ENCODE results near the gene SNRK.

The SNRK gene

DNA sequence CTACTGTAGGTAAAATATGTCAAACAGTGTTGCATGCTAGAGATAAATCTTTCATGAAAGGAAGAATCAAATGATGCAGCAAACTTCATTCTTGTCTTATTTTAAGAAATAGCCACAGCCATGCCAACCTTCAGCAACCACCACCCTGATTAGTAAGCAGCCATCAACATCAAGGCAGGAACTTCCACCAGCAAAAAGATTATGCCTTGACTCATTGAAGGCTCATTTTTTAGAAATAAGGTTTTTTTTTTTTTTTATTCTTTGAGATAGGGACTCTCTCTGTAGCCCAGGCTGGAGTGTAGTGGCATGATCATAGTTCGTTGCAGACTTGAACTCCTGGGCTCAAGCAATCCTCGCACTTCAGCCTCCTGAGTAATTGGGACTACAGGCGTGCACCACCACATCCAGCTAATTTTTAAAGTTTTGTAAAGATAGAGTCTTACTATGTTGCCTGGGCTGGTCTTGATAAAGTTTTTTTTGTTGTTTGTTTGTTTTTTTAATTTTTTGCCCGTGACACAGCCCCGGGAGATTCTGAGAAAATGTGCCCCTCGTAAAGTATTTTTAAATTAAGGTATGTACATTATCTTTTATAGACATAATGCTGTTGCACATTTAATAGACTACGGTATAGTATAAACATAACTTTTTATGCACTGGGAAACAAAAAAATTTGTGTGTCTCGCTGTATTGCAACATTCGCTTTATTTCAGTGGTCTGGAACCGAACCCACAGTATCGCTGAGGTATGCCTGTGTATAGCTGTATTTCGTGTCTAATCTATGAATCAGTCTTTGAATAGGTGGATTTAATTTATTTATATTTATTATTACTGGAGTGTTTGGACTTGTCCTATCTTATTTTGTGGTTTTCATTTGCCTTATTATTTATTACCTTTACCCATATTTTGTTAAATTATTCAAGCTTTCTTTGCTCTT is 23.3 kb downstream of the SNRK start:
- no peak for DNase-seq
- peak; percentile 28 for ATAC-seq

DNA sequence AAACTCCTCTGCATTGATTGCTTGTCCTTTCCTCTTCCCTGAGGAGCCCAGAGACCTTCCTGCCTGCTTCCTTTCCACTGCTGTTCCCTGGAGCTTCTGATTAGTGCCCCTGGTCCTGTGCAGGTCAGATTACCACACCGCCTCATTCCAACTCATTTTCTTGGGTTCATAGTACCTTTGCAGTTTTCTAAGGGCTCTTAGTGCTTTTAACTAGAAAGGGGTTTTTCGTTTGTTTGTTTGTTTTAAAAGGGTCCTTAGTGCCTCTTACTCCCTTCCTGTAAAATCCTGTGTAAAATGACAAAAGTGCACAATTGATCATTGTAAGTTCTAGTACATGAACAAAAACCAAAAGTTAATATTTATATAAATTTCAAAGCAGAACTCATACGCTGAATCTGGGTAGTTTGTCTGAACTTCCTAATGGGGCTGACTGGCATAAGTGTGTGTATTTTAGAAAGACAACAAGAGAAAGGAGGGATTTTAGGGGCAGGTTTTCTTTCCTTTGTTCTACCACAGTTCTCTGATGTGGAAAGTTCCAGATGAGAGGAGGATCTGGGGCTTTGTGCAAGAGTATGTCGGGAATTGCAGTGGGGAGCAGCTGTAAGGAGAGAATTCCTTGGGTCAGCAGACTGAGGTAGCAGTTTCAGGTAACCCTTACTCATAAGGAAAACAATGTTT is 30.6 kb downstream of the SNRK start:
- ATAC-seq (no peak), DNase-seq (no peak)

DNA sequence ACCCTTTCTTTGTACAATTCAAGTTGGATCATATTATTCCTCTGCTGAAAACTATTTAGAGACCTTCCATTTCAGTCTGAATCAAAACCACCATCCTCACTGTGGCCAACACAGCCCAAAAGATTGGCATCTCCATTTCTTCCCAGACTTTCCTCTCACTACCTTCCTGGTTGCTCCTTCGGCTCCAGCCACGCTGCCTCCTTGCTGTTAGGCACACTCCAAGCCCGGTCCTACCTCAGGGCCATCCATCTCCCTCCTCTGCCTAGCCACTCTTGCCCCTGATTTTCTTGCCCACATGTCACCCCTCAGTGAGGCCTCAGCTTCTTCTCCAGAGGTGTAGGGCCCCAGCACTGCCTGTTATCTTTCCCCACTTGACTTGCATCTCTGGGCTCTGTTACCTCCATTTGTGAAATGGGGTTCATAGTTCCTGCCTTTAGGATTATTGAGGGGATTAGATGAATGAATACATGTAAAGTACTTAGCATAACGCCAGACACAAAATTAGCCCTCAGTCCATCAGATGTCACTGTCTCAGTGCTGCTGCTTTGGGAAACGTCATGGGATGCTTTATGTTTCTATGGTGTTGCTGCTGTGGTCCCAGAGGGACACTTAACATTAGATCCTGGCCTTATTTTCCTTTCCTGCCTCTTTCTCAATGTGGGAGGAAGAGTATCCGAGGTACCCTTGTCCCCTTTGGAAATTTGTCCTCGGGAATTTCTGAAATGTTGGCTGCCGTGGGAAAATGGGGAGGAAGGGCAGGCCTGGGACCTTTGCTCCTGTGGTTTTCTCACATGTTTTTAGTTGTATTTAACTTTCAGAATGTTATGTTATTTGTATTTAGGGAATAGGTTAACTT is 31.3 kb downstream of the SNRK start:
- DNase-seq: no peak
- no peak for ATAC-seq

DNA sequence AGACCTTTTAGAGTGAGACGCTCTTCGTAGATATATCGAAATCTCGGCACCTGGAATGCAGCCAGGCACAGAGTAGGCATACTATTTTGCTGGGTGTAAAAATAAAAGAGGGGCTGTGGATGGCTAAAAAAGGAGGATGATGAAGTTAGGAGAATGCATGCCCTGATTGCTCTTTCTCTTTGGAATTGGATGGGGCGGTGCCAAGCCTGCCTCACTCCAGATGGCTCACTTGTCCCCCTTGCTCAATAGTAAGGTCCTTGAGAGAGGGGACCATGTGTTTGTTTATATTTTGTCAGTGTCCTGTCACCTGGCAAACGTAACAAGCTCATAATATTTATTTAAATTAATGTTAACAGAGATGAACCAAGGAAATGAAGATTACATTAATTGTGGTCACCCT is 33.0 kb downstream of the SNRK start:
- DNase-seq (no peak), ATAC-seq (no peak)

DNA sequence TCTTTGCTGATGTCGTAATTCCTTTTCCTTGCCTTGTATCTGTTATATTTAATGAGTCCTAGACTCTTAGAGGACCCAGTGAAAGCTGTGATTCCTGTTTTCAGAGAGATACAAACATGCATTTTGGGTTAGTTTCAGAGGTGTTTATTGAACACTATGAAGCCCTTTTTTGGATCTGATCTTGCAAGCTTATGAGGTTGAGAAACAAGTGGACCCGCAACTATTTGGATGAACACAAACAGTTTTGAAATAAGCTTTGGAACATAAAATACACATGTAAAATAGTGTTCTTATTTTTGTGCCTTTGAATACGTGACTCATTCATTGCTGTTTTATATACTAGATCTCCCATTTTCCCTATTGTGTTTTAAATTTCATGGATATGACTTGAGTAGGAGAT is 33.5 kb downstream of the SNRK start:
- DNase-seq (no peak), ATAC-seq (no peak)

DNA sequence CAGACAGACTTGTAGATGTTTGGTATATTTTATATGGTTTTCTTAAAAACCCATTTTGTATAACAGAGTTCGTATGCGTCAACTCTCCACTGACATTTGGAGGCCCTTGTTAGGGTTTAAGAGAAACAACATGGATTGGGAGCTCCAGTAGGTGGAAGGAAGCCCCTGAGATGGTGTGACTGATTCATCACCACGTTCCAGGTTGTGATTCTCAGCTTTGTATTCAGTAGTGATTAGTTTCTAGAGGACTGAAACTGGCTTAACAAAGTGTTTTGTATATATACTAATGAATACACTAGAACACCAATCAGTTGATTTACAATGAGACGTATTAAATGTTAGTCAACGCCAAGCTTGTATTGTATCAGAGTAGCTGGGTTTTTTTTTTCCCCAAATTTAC is 33.9 kb downstream of the SNRK start:
- ATAC-seq: peak; percentile 65
- DNase-seq: no peak

DNA sequence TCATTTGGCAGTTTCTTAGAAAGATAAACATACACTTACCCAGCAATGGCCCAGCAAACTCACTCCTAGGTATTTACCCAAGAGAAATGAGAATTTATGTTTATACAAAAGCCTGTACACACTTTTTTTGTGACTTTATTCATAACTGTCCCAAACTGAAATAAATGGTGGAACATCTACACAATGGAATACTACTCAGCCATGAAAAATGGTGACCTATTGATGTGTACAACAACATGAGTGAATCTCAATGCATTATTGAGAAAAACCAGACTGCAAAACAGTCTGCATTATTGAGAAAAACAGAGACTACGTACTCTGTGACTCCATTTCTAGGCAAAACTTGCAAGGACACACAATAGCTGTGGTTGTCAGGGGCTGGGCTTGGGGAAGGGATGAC is 37.2 kb downstream of the SNRK start:
- ATAC-seq (no peak), DNase-seq (no peak)

DNA sequence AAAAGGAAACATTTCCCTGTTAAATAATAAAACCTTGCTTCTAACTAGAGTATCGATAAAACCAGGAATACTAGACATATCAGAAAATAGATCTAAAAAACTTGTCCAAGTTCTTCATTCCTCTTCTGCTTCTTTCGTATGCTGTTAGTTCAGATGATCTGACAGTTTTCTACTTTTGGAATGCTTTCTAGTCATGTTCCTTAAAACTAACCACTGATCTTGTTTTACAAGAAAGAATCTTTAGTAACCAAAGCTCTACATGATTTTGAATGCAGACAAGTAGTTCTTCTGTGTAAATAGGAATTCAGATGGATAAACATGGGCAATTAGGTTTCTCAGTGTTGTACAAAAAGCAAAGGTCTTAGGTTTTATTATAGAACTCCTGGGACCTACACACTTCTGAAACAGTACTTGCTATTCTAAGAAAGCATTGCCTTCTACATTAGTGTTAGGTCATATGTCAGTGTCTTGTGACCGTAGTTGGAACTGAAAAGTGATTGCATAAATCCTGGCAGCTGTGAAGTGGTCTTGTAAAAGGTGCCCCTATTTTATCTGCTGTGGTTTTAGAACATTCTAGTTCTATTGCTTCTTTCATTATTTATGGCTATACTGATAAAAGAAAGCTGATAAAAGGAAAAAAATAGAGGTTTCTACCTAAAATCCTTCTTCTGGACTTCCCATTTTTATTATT is 40.7 kb downstream of the SNRK start:
- peak; percentile 74 for ATAC-seq
- no peak for DNase-seq

DNA sequence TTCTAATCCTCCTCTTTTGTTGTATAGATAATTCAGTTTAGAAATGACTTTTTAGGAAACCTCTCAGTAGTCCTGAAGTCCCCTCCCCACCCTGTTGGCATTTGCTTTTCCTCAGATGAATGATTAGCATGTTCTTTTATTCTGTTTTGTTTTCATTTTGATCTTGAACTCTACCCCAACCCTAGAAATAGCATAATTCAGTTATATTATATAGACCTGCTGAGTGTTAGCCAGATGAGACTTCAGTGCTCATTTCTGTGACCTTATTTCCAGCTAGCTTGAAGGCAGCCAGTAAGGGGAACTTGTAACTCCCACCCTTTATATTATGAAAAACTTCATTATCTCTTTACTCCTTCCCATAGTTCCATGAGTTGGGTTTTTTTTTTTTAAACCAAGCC is 41.2 kb downstream of the SNRK start:
- DNase-seq (no peak), ATAC-seq (peak; percentile 25)

DNA sequence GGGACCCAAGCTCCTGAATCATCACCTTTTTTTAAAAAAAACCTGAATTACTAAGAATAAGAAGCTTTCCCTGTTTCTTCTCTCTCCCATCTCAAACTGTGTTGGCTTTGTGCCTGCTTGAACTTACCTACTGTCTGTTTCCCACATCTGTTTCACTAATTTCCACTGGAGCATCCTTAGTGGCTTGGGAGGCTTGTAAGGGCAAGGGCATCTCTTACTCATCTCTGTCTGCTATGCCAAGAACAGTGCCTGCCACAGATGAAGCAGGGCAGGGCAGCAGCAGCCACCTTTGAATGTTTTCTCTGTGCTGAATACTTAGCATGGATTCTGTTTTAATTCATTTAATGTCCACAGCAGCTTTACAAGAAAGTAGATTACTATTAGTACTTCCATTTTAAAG is 42.3 kb downstream of the SNRK start:
- ATAC-seq (no peak), DNase-seq (no peak)

DNA sequence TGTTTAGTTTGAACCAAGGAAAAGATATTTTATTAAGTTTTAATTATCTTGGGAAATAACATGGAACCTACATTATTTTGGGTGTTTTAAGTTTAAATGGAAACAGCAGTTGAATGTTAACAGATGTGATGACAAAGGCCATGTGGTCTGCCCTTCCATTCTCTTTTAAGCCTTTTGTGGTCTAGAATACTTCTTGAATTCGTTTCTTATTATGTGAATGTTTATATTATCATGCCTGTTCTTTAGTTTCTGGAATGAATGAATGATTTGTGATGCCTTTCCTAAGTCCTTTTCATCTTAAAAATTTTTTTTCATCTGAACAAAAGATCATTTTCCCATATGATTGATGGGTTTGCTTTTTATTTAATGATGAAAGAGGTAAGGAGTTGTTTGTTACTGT is 44.6 kb downstream of the SNRK start:
- DNase-seq (no peak), ATAC-seq (no peak)

DNA sequence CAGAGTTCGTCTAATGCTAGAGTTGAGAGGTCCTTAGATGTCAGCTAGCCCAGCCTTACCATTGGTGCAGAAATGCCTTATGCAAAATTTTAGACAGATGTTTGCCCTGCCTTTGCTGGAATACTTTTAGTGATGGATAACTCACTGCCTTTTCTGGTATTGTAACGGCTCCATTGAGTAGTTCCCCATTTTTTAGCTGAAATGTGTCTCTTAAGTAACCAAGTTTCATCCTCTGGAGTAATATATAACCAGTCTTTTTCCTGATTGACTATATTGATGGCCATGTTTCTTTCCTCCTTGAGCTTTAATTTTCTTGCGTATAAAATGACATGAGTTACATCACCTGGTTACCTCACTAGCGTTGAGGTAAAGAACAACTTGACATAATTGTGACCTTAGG is 45.0 kb downstream of the SNRK start:
- no peak for ATAC-seq

DNA sequence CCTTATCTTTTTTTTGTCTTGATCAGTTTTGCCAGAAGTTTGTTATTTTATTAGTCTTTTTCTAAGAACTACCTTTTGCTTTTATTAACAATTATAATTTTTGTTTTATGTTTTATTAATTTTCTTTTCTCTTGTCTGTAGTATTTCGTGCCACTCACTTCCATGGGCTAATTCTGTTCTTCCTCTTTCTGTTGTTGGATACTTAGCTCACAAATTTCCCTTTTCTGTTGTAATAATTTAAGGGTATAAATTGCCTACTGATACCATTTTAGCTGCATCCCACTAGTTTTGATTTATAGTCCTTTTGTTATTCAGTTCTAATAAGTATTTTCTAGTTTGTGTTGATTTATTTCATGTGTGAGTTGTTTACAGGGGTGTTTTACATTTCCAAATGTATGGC is 48.6 kb downstream of the SNRK start:
- ATAC-seq (no peak), DNase-seq (no peak)

More for the DNA sequence above, 45.0 kb downstream of the SNRK start:
- no peak for DNase-seq

DNA sequence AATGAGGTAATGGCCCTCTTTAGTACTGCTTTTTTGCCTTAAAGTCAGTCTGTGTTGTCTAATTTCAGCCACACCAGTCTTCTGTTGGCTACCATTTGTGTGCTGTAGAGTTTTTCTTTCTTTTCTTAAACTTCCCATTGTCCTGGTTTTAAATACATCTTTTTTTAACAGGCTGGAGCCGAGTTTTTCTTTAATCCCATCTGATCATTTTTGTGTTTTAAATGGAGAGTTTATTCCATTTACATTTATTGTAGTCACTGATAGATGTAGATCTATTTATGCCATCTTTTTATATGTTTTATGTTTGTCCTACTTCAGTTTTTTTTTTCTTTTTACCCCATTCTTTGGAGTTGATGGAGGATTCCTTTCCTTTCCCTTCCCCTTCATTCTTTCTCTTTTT is 49.5 kb downstream of the SNRK start:
- DNase-seq (no peak), ATAC-seq (no peak)

DNA sequence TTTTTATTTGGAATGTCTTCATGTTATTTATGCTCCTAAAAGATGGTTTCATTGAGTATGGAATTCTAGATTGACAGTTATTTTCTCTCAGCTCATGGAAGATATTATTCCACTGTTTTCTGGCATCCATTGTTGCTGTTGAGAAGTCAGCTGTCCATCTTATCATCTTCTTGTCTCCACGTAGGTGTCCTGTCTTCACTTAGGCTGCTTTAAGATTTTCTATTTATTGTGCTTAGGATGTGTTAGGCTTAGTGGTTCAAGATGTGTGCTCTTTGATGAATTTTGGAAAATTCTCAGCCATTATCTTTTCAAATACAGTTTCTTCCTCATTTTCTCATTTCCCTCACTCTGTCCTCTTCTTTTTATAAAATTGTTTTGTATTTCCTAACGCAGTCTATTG is 52.0 kb downstream of the SNRK start:
- ATAC-seq (no peak), DNase-seq (no peak)

DNA sequence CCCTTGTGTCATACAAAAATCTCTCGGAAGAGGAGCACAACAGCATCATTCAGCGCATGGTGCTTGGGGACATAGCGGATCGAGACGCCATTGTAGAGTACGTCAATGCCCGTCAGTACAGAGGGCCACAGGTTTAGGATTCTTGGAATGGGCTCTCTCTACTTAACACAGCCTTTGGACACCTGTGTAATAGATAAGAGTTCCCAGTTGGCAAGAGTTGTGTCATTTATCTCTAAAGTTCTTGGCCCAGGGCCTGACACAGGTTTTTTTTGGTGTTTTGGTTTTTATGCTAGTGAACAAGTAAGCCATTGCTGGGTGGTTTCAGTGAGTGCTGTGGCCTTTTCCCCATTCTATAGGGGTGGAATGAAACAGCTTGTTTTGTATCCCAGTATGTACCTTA is 54.1 kb downstream of the SNRK start:
- ATAC-seq: no peak
- no peak for DNase-seq

DNA sequence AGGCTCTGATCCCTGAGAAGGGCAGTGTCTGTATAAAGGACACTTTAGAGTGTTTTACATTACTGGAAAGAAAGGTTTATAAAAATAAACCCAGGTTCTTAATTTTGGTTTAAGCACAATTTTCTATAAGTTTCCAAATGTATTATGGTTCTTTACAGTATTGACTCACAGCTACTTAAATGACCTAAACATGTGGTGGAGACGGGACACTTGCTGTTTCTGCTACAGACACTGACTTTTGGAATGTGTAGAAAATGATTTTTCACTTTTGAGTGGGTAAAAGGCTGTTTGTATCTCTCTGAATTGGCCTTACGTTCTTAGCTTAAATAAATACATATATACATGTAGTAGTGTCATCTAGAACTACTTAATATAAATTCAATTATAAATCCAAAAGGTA is 55.4 kb downstream of the SNRK start:
- DNase-seq (no peak), ATAC-seq (no peak)

DNA sequence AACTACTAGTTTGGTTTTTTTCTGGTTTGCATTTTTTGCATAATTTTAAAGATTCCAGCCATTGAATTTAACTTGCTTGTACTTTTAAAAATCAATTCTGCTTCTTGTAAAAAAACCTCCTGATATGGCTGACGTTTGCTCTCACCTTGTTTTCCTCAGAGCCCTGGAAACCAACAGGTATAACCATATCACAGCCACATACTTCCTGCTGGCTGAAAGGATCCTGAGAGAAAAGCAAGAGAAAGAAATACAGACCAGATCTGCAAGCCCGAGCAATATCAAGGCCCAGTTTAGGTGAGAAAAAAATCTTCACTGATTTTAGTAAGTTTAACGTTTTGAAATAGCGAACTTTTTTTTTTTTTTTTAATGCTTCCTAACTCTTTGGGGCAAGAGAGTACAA is 56.8 kb downstream of the SNRK start:
- no peak for DNase-seq
- ATAC-seq: no peak

DNA sequence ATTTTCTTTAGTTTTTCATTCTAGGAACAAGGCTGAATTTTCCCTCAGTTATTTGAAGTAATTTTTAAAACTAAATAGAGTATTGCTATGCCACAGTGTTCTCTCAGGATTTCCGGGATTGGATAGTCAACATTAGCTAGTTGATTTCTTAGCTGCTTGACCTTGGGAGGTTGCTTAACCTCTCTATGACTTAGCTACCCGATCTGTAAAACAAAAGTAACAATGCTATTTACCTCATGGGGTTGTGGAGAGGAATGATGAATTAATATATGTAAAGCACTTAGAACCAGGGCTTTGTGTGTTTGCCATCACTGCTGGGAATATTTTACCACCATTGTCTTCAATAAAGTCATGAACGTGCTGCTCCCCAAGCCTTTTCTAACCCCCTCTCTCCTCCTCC is 57.5 kb downstream of the SNRK start:
- DNase-seq (no peak), ATAC-seq (no peak)

DNA sequence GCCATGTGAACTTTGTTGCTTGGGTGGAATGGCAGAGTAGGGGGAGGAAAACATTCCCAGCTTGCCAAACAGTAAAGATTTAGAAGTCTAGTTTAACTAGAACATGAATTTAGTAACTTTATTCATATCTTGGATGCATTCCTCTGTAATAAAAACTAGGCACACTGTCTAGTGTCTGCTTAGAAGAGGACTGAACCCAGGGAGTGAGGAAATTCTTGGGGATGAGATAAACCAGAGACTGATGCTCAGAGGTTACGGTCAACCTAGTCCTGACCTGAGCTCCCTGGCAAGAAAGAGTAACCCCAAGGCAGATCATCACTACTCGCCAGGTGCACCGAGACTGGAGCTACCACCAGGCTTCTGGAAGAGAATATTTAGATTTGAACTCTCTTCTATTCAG is 58.2 kb downstream of the SNRK start:
- no peak for ATAC-seq

DNA sequence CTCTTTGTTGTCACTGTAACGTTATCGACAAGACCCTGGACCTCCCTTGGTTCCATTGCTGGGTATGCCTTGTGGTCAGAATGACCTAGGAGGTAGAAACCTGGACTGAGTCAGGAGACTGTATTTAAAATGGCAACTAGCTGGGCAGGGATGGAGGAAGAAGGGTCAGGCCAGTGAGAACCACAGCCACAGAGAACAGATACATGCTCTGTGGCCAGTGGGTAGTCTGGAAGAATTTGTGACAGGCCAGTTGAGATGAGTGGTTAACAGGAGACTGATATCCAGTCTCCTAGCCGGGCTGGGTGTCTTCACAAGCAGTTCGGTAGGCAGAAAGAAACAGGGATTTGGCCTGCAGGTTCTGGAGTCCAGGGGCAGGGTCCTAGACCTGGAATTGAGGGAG is 58.9 kb downstream of the SNRK start:
- no peak for ATAC-seq
- no peak for DNase-seq

More for the DNA sequence above, 58.2 kb downstream of the SNRK start:
- no peak for DNase-seq

DNA sequence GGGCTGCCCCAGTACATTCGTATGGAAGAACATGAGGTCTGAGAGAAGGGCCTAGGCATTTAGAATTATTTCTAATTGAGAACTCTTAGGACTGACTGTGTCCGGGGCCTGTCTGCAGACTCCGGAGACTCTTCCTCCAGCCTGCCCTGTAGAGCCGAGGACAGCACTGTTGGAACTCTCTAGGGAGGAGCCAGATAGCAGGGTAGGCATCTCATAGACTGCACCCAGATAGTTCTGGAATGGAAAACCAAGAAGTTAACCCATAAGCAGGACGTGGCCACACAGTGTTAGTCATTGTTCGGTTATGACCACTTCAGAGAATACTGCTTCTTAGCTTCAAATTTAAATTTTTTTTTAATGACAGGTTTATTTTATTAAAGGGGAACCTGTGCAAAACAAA is 59.5 kb downstream of the SNRK start:
- DNase-seq (peak; percentile 20), ATAC-seq (peak; percentile 89)

All from stimulated activated naive CD8-positive, alpha-beta T cell treated with anti-CD3 and anti-CD28 coated beads, Interleukin-15, Interleukin-2, amounts not matched to agents 100 U/mL and 50 U/mL, for 24 hours (primary cell).